Small intestine (tissue), 7 donors: ENCODE measurements around the gene RAD23B. TPM values are rescaled to one million over a fixed set of nuclear protein-coding genes. Genes with fewer than 3 reads are reported as not detected.
A peak's percentile ranks its signal among the peaks of the same experiment; 100 is the strongest.

Source experiments
- DNase-seq, 2 donors: peaks; one replicate each; pipeline versions ENCODE4 v3.0.0 to v3.0.0-alpha.2; 2013
- FAIRE-seq: peaks from 2 replicates; lab custom pipeline; 2012; peaks lifted over from hg19 to GRCh38; lab: Jason Lieb, UNC
- H3K27ac ChIP-seq, 3 donors: one replicate each; pipeline ENCODE4 v1.5.1; 2013; ENCODE audit warnings: low read length in 2 of 3, mild to moderate bottlenecking in 2 of 3, control low read depth in 1 of 3, inconsistent platforms in 1 of 3, low read depth in 1 of 3, moderate library complexity in 1 of 3
- H3K27me3 ChIP-seq, 3 donors: one replicate each; pipeline ENCODE4 v1.6.1; 2013; ENCODE audit warnings: low read length in 3 of 3, inconsistent platforms in 1 of 3; ENCODE audit not compliant: control insufficient read depth in 3 of 3, insufficient read depth in 3 of 3
- H3K36me3 ChIP-seq, 3 donors: one replicate each; pipeline ENCODE4 v1.6.1; 2013; ENCODE audit warnings: low read length in 3 of 3, inconsistent platforms in 1 of 3, low read depth in 1 of 3, mild to moderate bottlenecking in 1 of 3, moderate library complexity in 1 of 3; ENCODE audit not compliant: control insufficient read depth in 3 of 3, insufficient read depth in 2 of 3
- H3K4me1 ChIP-seq, 3 donors: one replicate each; pipeline ENCODE4 v1.6.1; 2013; ENCODE audit warnings: low read length in 2 of 3, inconsistent platforms in 1 of 3, low read depth in 1 of 3, mild to moderate bottlenecking in 1 of 3, moderate library complexity in 1 of 3; ENCODE audit not compliant: control insufficient read depth in 3 of 3, insufficient read depth in 2 of 3
- H3K4me3 ChIP-seq, 3 donors: one replicate each; pipeline ENCODE4 v1.5.1; 2013; ENCODE audit warnings: low read length in 3 of 3, control low read depth in 1 of 3, inconsistent platforms in 1 of 3, low read depth in 1 of 3, mild to moderate bottlenecking in 1 of 3, moderate library complexity in 1 of 3
- H3K9me3 ChIP-seq, 2 donors: one replicate each; pipeline ENCODE4 v1.6.1; 2013; ENCODE audit warnings: low read depth in 1 of 2, low read length in 1 of 2; ENCODE audit not compliant: control insufficient read depth in 2 of 2, insufficient read depth in 1 of 2
- WGBS, 3 donors: extraction: QIAGEN DNeasy Blood & Tissue Kit; methylation state at CpG; one replicate each; pipeline ENCODE4 v1.1.7; 2013; 5-methylcytosine and 5-hydroxymethylcytosine counted together
- polyA plus RNA-seq, 4 donors: library from polyadenylated mRNA; stranded (reverse) in 3 of 4; unstranded in 1 of 4; fragments of 200-250 nt in 3 of 4; fragments of 120-200 nt in 1 of 4; gene quantifications; one replicate each; pipeline versions ENCODE4 v1.2.1 to v1.2.3, GENCODE V29; 2013
- donor health status: healthy with polysubstance abuse.
- donor health status: control.
- donor health status: control.
- donor health status: Bipolar disorder and iron deficiency.
- donor health status: healthy.

RAD23B gene
- polyA plus RNA-seq, 4 donors: 49.4 to 91.2 (median 56.8) TPM

GRCh38 chr9:107350443-107350842 lies 67.4 kb downstream of the RAD23B start:
- Histone ChIP-seq H3K27me3 (peaks cover 0 to 3% (median 0%) of the 10 kb centered on the region in 3 donors), H3K36me3 (no peaks in the 10 kb centered on the region), H3K4me3 (no peak overlapping the region), H3K27ac (no peak overlapping the region), H3K4me1 (no peaks in the 10 kb centered on the region), H3K9me3 (peaks cover 0 to 3% of the 10 kb centered on the region in 2 donors)
- DNase-seq (no peak), FAIRE-seq (no peak)

- no peaks in the 10 kb centered on the region for H3K36me3 ChIP-seq
- peaks cover 0 to 3% of the 10 kb centered on the region in 2 donors for H3K9me3 ChIP-seq
- WGBS, 3 donors: 77 to 87% (median 85%) methylated on average over 6 of the region's 6 CpGs
- DNase-seq (no peak), FAIRE-seq (no peak)
- no peak overlapping the region for H3K27ac ChIP-seq
- H3K27me3 ChIP-seq: peaks cover 0 to 3% (median 0%) of the 10 kb centered on the region in 3 donors
- H3K4me3 ChIP-seq: no peak overlapping the region
- H3K4me1 ChIP-seq: no peaks in the 10 kb centered on the region
These were observed 68.4 kb downstream of the RAD23B start for GRCh38 chr9:107351382-107352045.

- DNase-seq (no peak), FAIRE-seq (no peak)
- H3K4me3 ChIP-seq: no peak overlapping the region
- no peak overlapping the region for H3K27ac ChIP-seq
- WGBS, 3 donors: 78 to 85% (median 84%) methylated on average over 3 of the region's 3 CpGs
- peaks cover 0 to 3% of the 10 kb centered on the region in 2 donors for H3K9me3 ChIP-seq
- H3K36me3 ChIP-seq: no peaks in the 10 kb centered on the region
- H3K4me1 ChIP-seq: no peaks in the 10 kb centered on the region
- peaks cover 0 to 3% (median 0%) of the 10 kb centered on the region in 3 donors for H3K27me3 ChIP-seq
These were observed 72.3 kb downstream of the RAD23B start for GRCh38 chr9:107355394-107355793.

- FAIRE-seq: no peak
These were observed 75.9 kb downstream of the RAD23B start for GRCh38 chr9:107358986-107359385.

GRCh38 chr9:107360098-107360497 lies 77.0 kb downstream of the RAD23B start:
- 78 to 86% (median 78%) methylated on average over 7 of the region's 7 CpGs for WGBS, 3 donors
- no peak for FAIRE-seq

More at GRCh38 chr9:107358986-107359385, 75.9 kb downstream of the RAD23B start:
- WGBS, 3 donors: 61 to 81% (median 79%) methylated on average over 7 of the region's 7 CpGs
- no peak for DNase-seq
- Histone ChIP-seq H3K36me3 (no peaks in the 10 kb centered on the region), H3K9me3 (peaks cover 0 to 1% of the 10 kb centered on the region in 2 donors), H3K27me3 (no peaks in the 10 kb centered on the region), H3K27ac (no peak overlapping the region), H3K4me3 (no peak overlapping the region), H3K4me1 (no peaks in the 10 kb centered on the region)

GRCh38 chr9:107361816-107362215 lies 78.7 kb downstream of the RAD23B start:
- H3K9me3 ChIP-seq: no peaks in the 10 kb centered on the region
- H3K27me3 ChIP-seq: no peaks in the 10 kb centered on the region
- DNase-seq: no peak
- H3K4me3 ChIP-seq: no peak overlapping the region
- FAIRE-seq: no peak
- H3K27ac ChIP-seq: no peak overlapping the region
- 53 to 68% (median 55%) methylated on average over 4 of the region's 4 CpGs for WGBS, 3 donors
- no peaks in the 10 kb centered on the region for H3K36me3 ChIP-seq
- H3K4me1 ChIP-seq: no peaks in the 10 kb centered on the region

More at GRCh38 chr9:107360098-107360497, 77.0 kb downstream of the RAD23B start:
- no peaks in the 10 kb centered on the region for H3K36me3 ChIP-seq
- no peak overlapping the region for H3K4me3 ChIP-seq
- H3K27me3 ChIP-seq: no peaks in the 10 kb centered on the region
- no peaks in the 10 kb centered on the region for H3K4me1 ChIP-seq
- no peak overlapping the region for H3K27ac ChIP-seq
- DNase-seq: no peak
- no peaks in the 10 kb centered on the region for H3K9me3 ChIP-seq

- Histone ChIP-seq H3K27ac (no peak overlapping the region), H3K27me3 (no peaks in the 10 kb centered on the region), H3K9me3 (no peaks in the 10 kb centered on the region), H3K4me1 (peaks cover 0 to 7% (median 0%) of the 10 kb centered on the region in 3 donors), H3K36me3 (no peaks in the 10 kb centered on the region), H3K4me3 (no peak overlapping the region)
- DNase-seq (no peak), FAIRE-seq (no peak)
- WGBS, 3 donors: 75 to 90% (median 88%) methylated on average over 10 of the region's 10 CpGs
These were observed 80.6 kb downstream of the RAD23B start for GRCh38 chr9:107363516-107364152.

- no peaks in the 10 kb centered on the region for H3K36me3 ChIP-seq
- peak overlapping the region in 1 of 3 donors; percentile 73 for H3K27ac ChIP-seq
- WGBS, 3 donors: 71 to 77% (median 74%) methylated on average over 7 of the region's 7 CpGs
- DNase-seq: peak; percentile 15
- FAIRE-seq: no peak
- no peak overlapping the region for H3K4me3 ChIP-seq
- no peaks in the 10 kb centered on the region for H3K9me3 ChIP-seq
- peaks cover 0 to 13% (median 0%) of the 10 kb centered on the region in 3 donors for H3K4me1 ChIP-seq
- H3K27me3 ChIP-seq: no peaks in the 10 kb centered on the region
These were observed 84.8 kb downstream of the RAD23B start for GRCh38 chr9:107367727-107368502.
